Smooth muscle cell (in vitro differentiated cells): ENCODE data around the gene DHX36. TPM values are rescaled to one million over a fixed set of nuclear protein-coding genes. Genes with fewer than 3 reads are reported as not detected.

Experiments used
- DNase-seq: peaks from one replicate; lab custom pipeline; 2025; ENCODE audit not compliant: unreplicated experiment; lab: John Stamatoyannopoulos, UW
- H2AFZ ChIP-seq: fragments of 200-600 bp; sonication (generic); 2 replicates; pipeline ENCODE4 v1.6.0; 2016; ENCODE audit warnings: antibody characterized with exemption, low read depth, mild to moderate bottlenecking
- H3F3A ChIP-seq: fragments of 200-600 bp; sonication (generic); 2 replicates; pipeline ENCODE4 v1.6.0; 2017; ENCODE audit warnings: antibody characterized with exemption, low read depth
- H3K27ac ChIP-seq: fragments of 200-600 bp; sonication (generic); 2 replicates; pipeline ENCODE4 v1.5.1; 2016; ENCODE audit warnings: low read depth, mild to moderate bottlenecking
- H3K27me3 ChIP-seq: fragments of 200-600 bp; sonication (generic); 2 replicates; pipeline ENCODE4 v1.6.1; 2016; ENCODE audit warnings: low read depth, mild to moderate bottlenecking
- H3K36me3 ChIP-seq: fragments of 200-600 bp; sonication (generic); 2 replicates; pipeline ENCODE4 v1.5.1; 2016; ENCODE audit warnings: low read depth
- H3K4me1 ChIP-seq: fragments of 200-600 bp; sonication (generic); 2 replicates; pipeline ENCODE4 v1.5.1; 2016; ENCODE audit warnings: low read depth
- H3K4me2 ChIP-seq: fragments of 200-600 bp; sonication (generic); 2 replicates; pipeline ENCODE4 v1.6.0; 2016; ENCODE audit warnings: mild to moderate bottlenecking
- H3K4me3 ChIP-seq: fragments of 200-600 bp; sonication (generic); 2 replicates; pipeline ENCODE4 v1.5.1; 2016; ENCODE audit warnings: mild to moderate bottlenecking
- H3K79me2 ChIP-seq: fragments of 200-600 bp; sonication (generic); 2 replicates; pipeline ENCODE4 v1.6.0; 2016; ENCODE audit warnings: low read depth, mild to moderate bottlenecking
- H3K9ac ChIP-seq: fragments of 200-600 bp; sonication (generic); 2 replicates; pipeline ENCODE4 v1.6.0; 2016; ENCODE audit warnings: low read depth
- H3K9me3 ChIP-seq: fragments of 200-600 bp; sonication (generic); replicated peaks from 2 replicates; pipeline ENCODE4 v1.5.1; 2016; ENCODE audit warnings: low read depth
- H4K20me1 ChIP-seq: fragments of 200-600 bp; sonication (generic); 2 replicates; pipeline ENCODE4 v1.6.0; 2016; ENCODE audit warnings: low read depth
- WGBS: methylation state at CpG from one replicate; pipeline ENCODE4 v1.1.7; 2016; ENCODE audit warnings: low lambda C conversion rate; 5-methylcytosine and 5-hydroxymethylcytosine counted together
- polyA plus RNA-seq: library from polyadenylated mRNA; unstranded; fragments of >200 nt; fragmentation: Nextera tagmentation; extraction: Ambion mirVana; gene quantifications from 2 replicates; pipeline ENCODE4 v1.2.1, GENCODE V29; 2016
- total RNA-seq: library from RNA; depleted of rRNA; stranded (reverse); fragments of >200 nt; gene quantifications from 2 replicates; pipeline ENCODE4 v1.2.3, GENCODE V29; 2014
- TF ChIP-seq, protein P1 (sequence below): fragments of 200-600 bp; sonication (generic); IDR thresholded peaks from 2 replicates; pipeline ENCODE4 v1.5.1; 2017; ENCODE audit warnings: borderline replicate concordance, mild to moderate bottlenecking, antibody characterized with exemption; ENCODE audit not compliant: insufficient read depth, poor library complexity, severe bottlenecking

DHX36 gene
- 42.6 and 57.9 TPM in 2 replicates for total RNA-seq
- polyA plus RNA-seq: 18.2 and 29.0 TPM in 2 replicates

GRCh38 chr3:154323891-154324738 lies at the start of gene DHX36:
DHX36 (minus strand) TSS chr3:154324487; CDS start chr3:154324416, 71 bp downstream.
- DNase-seq: peak; percentile 60
- under 1% methylated on average over 44 of the region's 45 CpGs for WGBS
- peaks cover 23% of the 10 kb centered on the region for H3K4me1 ChIP-seq

DNA sequence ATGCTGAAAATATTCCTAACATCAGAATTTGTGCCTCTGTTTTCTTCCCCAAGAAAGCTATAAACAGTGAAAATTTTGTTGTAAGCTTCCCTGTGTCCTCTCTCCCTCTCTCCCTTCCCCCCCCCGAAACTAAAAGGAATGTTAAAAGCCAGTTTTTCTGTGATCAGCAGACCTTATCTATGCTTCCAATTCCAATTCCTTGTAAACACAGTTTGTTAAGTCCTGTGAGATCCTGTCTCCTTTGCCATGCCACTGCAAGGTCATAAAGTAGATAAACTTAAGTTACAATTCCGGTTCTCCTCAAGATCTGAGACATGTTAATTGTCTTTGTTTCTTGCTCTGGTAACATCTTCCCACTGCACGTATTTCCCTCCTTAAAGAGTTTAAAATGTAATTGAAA lies 42.9 kb upstream of the DHX36 start:
- H3K4me2 ChIP-seq: peak overlapping the region; percentile 46
- no peaks in the 10 kb centered on the region for H3K79me2 ChIP-seq
- H3K9ac ChIP-seq: no peak overlapping the region
- H3F3A ChIP-seq: no peaks in the 10 kb centered on the region
- TF ChIP-seq, protein P1, sequence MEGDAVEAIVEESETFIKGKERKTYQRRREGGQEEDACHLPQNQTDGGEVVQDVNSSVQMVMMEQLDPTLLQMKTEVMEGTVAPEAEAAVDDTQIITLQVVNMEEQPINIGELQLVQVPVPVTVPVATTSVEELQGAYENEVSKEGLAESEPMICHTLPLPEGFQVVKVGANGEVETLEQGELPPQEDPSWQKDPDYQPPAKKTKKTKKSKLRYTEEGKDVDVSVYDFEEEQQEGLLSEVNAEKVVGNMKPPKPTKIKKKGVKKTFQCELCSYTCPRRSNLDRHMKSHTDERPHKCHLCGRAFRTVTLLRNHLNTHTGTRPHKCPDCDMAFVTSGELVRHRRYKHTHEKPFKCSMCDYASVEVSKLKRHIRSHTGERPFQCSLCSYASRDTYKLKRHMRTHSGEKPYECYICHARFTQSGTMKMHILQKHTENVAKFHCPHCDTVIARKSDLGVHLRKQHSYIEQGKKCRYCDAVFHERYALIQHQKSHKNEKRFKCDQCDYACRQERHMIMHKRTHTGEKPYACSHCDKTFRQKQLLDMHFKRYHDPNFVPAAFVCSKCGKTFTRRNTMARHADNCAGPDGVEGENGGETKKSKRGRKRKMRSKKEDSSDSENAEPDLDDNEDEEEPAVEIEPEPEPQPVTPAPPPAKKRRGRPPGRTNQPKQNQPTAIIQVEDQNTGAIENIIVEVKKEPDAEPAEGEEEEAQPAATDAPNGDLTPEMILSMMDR: no peak
- no peaks in the 10 kb centered on the region for H4K20me1 ChIP-seq
- no peak for DNase-seq
- no peaks in the 10 kb centered on the region for H3K9me3 ChIP-seq
- no peaks in the 10 kb centered on the region for H3K4me1 ChIP-seq
- H3K27ac ChIP-seq: no peak overlapping the region
- no peak overlapping the region for H3K4me3 ChIP-seq
- WGBS: 0% methylated on average over 3 of the region's 3 CpGs
- no peaks in the 10 kb centered on the region for H3K36me3 ChIP-seq
- no peaks in the 10 kb centered on the region for H3K27me3 ChIP-seq
- H2AFZ ChIP-seq: peak overlapping the region; percentile 38

More at GRCh38 chr3:154323891-154324738, at the start of gene DHX36:
- peak within 1 kb of the TSS; percentile 92 for H2AFZ ChIP-seq
- no peaks in the 10 kb centered on the region for H3K27me3 ChIP-seq
- H3K4me3 ChIP-seq: peak within 1 kb of the TSS; percentile 84
- no peaks in the 10 kb centered on the region for H3K36me3 ChIP-seq
- peaks cover 49% of the 10 kb centered on the region for H3K79me2 ChIP-seq
- H3F3A ChIP-seq: no peaks in the 10 kb centered on the region
- no peaks in the 10 kb centered on the region for H3K9me3 ChIP-seq
- H3K4me2 ChIP-seq: peak within 1 kb of the TSS; percentile 85
- H3K9ac ChIP-seq: peak within 1 kb of the TSS; percentile 91
- TF ChIP-seq, protein P1: no peak
- H4K20me1 ChIP-seq: peaks cover 28% of the 10 kb centered on the region
- peak within 1 kb of the TSS; percentile 88 for H3K27ac ChIP-seq

DNA sequence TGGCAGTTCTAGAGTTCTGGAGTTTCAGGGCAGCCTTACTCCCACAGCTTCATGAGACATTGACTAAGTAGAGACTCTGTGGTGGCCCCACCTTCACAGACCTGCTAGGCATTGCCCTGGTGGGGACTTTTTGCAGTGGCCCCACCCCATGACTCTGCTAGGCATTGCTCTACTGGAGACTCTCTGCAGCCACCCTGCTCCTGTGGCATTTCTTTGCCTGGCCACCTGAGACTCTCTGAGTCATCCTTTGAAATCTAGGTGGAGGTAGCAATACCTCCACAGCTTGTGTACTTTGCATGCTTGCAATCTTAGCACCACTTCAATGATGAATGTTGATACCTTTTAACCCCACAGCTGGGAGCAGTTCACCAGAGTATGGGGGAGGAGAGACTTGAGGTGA lies 40.6 kb upstream of the DHX36 start:
- no peak for DNase-seq
- H3K9me3 ChIP-seq: no peaks in the 10 kb centered on the region
- H3K4me2 ChIP-seq: no peak overlapping the region
- H3K36me3 ChIP-seq: no peaks in the 10 kb centered on the region
- TF ChIP-seq, protein P1: no peak
- H2AFZ ChIP-seq: no peak overlapping the region
- H3K79me2 ChIP-seq: no peaks in the 10 kb centered on the region
- H3K4me1 ChIP-seq: no peaks in the 10 kb centered on the region
- no peak overlapping the region for H3K9ac ChIP-seq
- no peaks in the 10 kb centered on the region for H3K27me3 ChIP-seq
- no peaks in the 10 kb centered on the region for H3F3A ChIP-seq
- H4K20me1 ChIP-seq: no peaks in the 10 kb centered on the region
- no peak overlapping the region for H3K4me3 ChIP-seq
- H3K27ac ChIP-seq: no peak overlapping the region
